OCI-LY7 (cell line): ENCODE results near the gene TSPAN10.

ENCODE experiments used
- EZH2phosphoT487 ChIP-seq: fragments of 200-600 bp; sonication (generic); IDR thresholded peaks from 2 replicates; pipeline ENCODE4 v1.6.1; 2018; ENCODE audit warnings: low read depth, borderline replicate concordance, mild to moderate bottlenecking, mixed run types, antibody characterized with exemption, low read length, moderate library complexity, mixed read lengths
- TF ChIP-seq, protein P1 (sequence below): fragments of 200-600 bp; sonication (generic); conservative IDR thresholded peaks from 2 replicates; pipeline ENCODE4 v1.5.1; 2014; ENCODE audit warnings: mild to moderate bottlenecking, antibody characterized with exemption, low read length, moderate library complexity, mixed read lengths

DNA sequence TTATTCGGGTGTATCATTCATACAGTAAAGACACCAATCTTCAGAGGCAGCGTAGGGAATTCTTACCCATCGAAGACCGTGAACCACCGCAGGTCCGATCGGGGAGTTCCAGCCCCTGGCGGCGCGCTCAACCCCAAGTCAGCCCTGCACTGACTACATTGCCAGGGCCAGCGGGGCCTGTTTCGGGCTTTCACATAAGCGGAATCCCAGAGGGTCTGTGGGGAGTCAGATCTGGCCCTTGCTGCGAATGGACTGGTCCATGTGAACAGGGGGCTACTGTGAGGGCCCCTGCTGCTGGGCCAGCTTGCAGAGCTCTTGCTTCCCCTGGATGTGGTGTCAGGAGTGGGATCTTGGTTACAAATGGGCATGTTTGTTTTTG, 11.7 kb downstream of the TSPAN10 start:
- TF ChIP-seq, protein P1, sequence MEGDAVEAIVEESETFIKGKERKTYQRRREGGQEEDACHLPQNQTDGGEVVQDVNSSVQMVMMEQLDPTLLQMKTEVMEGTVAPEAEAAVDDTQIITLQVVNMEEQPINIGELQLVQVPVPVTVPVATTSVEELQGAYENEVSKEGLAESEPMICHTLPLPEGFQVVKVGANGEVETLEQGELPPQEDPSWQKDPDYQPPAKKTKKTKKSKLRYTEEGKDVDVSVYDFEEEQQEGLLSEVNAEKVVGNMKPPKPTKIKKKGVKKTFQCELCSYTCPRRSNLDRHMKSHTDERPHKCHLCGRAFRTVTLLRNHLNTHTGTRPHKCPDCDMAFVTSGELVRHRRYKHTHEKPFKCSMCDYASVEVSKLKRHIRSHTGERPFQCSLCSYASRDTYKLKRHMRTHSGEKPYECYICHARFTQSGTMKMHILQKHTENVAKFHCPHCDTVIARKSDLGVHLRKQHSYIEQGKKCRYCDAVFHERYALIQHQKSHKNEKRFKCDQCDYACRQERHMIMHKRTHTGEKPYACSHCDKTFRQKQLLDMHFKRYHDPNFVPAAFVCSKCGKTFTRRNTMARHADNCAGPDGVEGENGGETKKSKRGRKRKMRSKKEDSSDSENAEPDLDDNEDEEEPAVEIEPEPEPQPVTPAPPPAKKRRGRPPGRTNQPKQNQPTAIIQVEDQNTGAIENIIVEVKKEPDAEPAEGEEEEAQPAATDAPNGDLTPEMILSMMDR: no peak
- no peak for TF ChIP-seq EZH2phosphoT487
